GM13977 (cell line): ENCODE data around the gene KLHL29.

Source experiments
- DNase-seq: peaks from one replicate; pipeline ENCODE4 v3.0.0; 2012; ENCODE audit warnings: low spot score
- in situ Hi-C: fragments of 300-500 bp; cut with MboI; formaldehyde crosslinking; loops from one replicate; pipeline ENCODE4 v1.12.0; 2022; ENCODE audit warnings: low sequenced_read_pairs, low pct_unique_long_range_greater_than_20kb, mixed read lengths, inconsistent platforms; ENCODE audit not compliant: unreplicated experiment
- TF ChIP-seq, protein P1 (sequence below): IDR thresholded peaks from 2 replicates; pipeline ENCODE4 v1.5.1; 2012; ENCODE audit warnings: mild to moderate bottlenecking, control low read depth; ENCODE audit not compliant: insufficient read depth; ENCODE audit errors: extremely low read depth, missing control alignments

The KLHL29 gene

DNA sequence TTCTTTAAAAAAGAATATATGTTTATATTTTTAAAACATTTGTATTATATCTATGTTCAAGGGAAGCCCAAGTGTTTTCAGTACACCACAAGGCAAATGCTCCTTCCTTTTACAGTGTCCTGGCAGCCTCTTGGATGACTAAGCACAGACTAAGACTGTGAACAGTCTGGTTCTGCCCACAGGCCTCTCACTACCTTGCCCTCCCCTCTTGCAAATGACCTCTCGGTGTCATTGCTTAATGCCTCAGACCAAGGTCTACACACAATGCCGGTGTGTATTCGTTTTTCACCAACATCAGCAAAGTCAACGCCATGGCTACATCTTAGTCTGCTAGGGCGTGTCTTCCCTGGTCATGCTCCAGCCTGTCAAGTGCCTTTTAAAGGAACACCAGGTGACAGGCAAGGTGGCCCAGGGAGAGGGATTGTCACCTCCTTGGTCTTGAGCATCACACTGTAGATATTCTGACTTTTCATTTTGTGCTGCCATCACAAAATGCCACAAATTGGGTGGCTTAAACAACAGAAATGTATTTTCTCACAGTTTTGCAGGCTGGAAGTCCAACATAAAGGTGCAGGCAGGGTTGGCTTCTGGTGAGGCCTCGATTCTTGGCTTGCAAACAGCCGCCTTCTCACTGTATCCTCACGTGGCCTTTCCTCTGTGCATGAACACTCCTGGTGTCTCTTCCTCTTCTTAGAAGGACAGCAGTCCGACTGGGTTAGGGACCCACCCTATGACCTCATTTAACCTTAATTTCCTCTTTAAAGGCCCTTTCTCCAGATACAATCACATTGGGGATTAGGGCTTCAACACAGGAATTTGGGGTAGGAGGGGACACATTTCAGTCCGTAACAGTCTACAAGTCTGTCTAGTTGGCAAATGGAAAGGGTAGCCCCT is 266.5 kb downstream of the KLHL29 start:
- no peak for DNase-seq
- in situ Hi-C loops: no loop called here
- TF ChIP-seq, protein P1, sequence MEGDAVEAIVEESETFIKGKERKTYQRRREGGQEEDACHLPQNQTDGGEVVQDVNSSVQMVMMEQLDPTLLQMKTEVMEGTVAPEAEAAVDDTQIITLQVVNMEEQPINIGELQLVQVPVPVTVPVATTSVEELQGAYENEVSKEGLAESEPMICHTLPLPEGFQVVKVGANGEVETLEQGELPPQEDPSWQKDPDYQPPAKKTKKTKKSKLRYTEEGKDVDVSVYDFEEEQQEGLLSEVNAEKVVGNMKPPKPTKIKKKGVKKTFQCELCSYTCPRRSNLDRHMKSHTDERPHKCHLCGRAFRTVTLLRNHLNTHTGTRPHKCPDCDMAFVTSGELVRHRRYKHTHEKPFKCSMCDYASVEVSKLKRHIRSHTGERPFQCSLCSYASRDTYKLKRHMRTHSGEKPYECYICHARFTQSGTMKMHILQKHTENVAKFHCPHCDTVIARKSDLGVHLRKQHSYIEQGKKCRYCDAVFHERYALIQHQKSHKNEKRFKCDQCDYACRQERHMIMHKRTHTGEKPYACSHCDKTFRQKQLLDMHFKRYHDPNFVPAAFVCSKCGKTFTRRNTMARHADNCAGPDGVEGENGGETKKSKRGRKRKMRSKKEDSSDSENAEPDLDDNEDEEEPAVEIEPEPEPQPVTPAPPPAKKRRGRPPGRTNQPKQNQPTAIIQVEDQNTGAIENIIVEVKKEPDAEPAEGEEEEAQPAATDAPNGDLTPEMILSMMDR: no peak

GRCh38 chr2:23653326-23653725 is 268.3 kb downstream of the KLHL29 start:
- TF ChIP-seq, protein P1: no peak
- in situ Hi-C loops: no loop called here
- no peak for DNase-seq

GRCh38 chr2:23654756-23655155 is 269.8 kb downstream of the KLHL29 start:
- in situ Hi-C loops: no loop called here
- no peak for DNase-seq
- TF ChIP-seq, protein P1: no peak

DNA sequence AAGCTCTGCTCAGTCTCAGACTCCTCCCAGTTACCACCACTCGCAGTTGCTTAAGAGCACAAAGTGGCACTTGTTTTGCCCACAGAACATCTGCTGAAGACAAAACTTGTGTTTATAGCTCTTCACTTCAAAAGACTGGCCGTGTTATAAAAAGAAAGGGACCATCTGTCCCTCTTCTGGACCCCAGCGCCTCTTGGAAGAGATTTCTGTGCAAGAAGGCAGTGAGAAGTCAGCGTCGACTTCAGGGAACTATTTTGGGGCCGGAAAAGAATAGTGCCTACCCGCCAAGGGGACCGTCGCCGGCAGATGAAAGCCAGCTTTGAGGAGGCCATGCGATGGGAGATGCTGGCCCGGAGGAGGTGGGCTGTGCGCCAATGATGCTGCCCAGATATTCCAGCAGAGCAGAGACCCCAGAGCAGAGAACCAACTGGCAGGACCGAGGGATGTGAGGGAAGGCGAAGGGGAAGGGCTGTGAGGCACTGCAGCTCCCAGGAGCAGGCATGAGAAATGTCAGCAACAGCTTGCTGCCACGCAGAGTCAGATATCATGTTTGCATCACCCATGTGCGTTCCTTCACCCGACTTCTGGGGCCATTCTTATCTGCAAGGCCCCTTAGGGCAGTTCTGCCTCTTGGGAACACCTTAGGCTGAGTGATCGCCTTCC is 271.1 kb downstream of the KLHL29 start:
- TF ChIP-seq, protein P1: no peak
- no peak for DNase-seq
- in situ Hi-C loops: no loop called here

DNA sequence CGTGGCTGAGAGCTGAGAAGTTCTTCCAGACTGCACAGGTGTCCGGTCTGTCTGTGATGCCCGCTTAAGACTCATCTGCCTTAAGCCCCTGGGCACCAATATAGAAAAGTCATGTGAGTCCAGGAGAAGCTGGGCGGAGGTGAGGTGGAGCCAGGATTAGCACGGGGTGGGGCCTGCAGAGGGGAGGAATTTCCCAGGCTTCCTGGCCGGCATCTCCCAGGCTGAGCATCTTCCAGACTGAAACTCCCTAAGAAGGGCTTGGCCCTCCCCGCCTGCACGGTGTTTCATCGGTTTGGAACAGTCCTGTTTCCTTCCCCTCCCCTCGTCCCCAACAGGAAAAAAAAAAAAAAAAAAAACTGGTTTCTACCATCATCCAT is 271.6 kb downstream of the KLHL29 start:
- DNase-seq: no peak

DNA sequence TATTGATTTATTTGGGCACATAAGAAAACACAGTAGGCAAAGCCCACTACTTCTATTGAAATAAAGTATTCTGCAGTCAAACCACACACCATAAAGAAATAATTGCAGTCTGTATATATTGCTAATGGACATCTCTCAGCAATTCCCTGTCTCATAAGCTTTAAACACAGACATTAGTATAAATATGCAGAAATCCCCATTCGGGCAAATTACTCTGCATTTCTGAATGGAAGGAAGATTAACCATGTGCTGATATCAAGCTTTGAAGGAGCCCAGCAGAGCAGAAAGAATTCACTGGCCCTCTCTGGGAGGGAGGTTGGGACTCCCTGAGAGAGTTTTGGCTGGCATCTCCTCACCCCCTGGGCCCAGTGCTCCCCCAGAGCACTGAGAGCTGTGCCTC is 272.4 kb downstream of the KLHL29 start:
- no peak for DNase-seq
- in situ Hi-C loops: no loop called here
- TF ChIP-seq, protein P1: no peak

More for the DNA sequence above, 271.6 kb downstream of the KLHL29 start:
- TF ChIP-seq, protein P1: no peak
- in situ Hi-C loops: no loop called here
